ENCODE data around the gene SPAG16.

DNA sequence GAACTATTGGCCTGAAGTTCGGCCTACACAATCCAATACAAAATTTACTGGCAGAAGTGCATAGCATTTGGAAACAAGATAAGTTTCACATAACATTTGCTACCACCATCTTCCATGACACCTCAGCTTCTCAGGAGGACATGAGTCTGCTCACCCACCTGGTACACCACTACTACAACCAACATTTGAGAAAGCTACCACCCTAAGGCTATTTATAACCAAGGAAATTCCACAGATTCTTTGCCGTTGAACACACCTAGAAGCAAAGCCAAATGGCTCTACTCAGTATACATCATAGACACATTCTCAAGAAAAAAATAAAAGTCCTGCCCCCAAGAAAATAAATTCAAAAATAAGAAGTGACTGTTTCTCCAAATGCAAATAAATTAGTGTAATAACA lies 145.3 kb downstream of the SPAG16 start:
- TF ChIP-seq EZH2 (IDR thresholded peaks at IDR 0.05) (no peak), POLR2AphosphoS5 (IDR thresholded peaks at IDR 0.05; ENCODE audit: borderline replicate concordance, low read depth, low read length) (no peak), FOXP2 (optimal IDR thresholded peaks at IDR 0.05; ENCODE audit: control extremely low read depth, extremely low read length, insufficient read depth) (no peak)
